ENCODE results near the gene ITGBL1. TPM values are rescaled to one million over a fixed set of nuclear protein-coding genes. Genes with fewer than 3 reads are reported as not detected.

The ITGBL1 gene
- total RNA-seq, 2 experiments from 2014 or later = not detected

DNA sequence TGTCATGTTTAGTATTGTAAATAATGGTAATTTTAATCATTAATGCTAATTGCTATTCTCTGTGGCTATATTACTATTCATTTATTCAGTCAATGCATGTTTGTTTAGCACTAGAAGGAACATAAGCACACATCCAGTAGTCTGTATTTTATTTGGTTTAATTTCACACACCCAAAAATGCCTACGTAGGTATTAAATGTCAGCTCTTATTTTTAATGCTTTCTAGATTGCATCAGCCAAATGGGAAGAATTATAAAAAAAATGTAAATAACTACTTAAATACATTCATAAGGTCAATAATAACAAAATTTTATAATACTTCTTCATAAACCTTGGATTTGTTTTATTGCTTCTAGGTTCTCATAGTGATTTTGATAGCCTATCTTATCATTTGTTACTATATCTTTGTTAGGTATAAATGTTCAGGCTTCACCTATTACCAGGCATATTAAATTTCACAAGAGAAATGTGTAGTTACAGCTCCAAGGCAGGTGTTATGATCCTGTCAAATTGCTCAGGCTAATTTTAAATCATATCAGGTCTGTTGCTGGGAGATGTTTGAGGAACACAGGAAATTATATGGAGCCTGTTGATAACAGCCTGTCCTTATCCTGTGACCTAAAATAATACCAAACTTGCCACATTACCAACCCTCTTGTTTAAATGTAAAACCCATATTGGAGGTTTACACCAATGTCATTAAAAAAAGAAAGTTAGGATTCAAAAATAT lies 34.4 kb downstream of the ITGBL1 start:
- H3K4me1 Mint-ChIP-seq (ENCODE audit: low read depth) = no peaks in the 10 kb centered on the region
- Histone ChIP-seq H3K27me3 (ENCODE audit: control insufficient read depth in 1 of 2, insufficient read depth in 2 of 2, low read length in 2 of 2) (no peaks in the 10 kb centered on the region), H3K4me1 (ENCODE audit: insufficient read depth, low read length) (no peaks in the 10 kb centered on the region), H3K4me3 (ENCODE audit: low read length) (no peak overlapping the region), H3K9me3 (ENCODE audit: control insufficient read depth in 1 of 2, insufficient read depth in 1 of 2, low read length in 2 of 2) (peaks cover 0 to 4% of the 10 kb centered on the region in 2 experiments), H3K36me3 (ENCODE audit: insufficient read depth, low read length) (no peaks in the 10 kb centered on the region), H3K27ac (ENCODE audit: low read depth in 1 of 2, low read length in 2 of 2) (no peak overlapping the region)
- no peak overlapping the region for H3K27ac Mint-ChIP-seq
- POLR2A ChIA-PET = no interaction called here
- CTCF ChIA-PET = no interaction called here
- H3K9me3 Mint-ChIP-seq = no peaks in the 10 kb centered on the region
- no peak for TF ChIP-seq CTCF (IDR thresholded peaks at IDR 0.05)
- DNase-seq = no peak
- no peaks in the 10 kb centered on the region for H3K27me3 Mint-ChIP-seq
- no peak overlapping the region for H3K4me3 Mint-ChIP-seq
- intact Hi-C loops (cut with DNase I, micrococcal nuclease) = no loop called here
- H3K36me3 Mint-ChIP-seq (ENCODE audit: low read depth) = no peaks in the 10 kb centered on the region
- no peak for ATAC-seq (ENCODE audit: poor library complexity)

- no peak for ATAC-seq (ENCODE audit: poor library complexity)
- Histone ChIP-seq H3K4me1 (ENCODE audit: insufficient read depth, low read length) (no peaks in the 10 kb centered on the region), H3K4me3 (ENCODE audit: low read length) (no peak overlapping the region), H3K27ac (ENCODE audit: low read depth in 1 of 2, low read length in 2 of 2) (no peak overlapping the region), H3K36me3 (ENCODE audit: insufficient read depth, low read length) (no peaks in the 10 kb centered on the region), H3K27me3 (ENCODE audit: control insufficient read depth in 1 of 2, insufficient read depth in 2 of 2, low read length in 2 of 2) (no peaks in the 10 kb centered on the region), H3K9me3 (ENCODE audit: control insufficient read depth in 1 of 2, insufficient read depth in 1 of 2, low read length in 2 of 2) (peaks cover 0 to 4% of the 10 kb centered on the region in 2 experiments)
- no peaks in the 10 kb centered on the region for H3K4me1 Mint-ChIP-seq (ENCODE audit: low read depth)
- H3K27ac Mint-ChIP-seq = no peak overlapping the region
- POLR2A ChIA-PET = no interaction called here
- TF ChIP-seq CTCF (IDR thresholded peaks at IDR 0.05) = no peak
- H3K36me3 Mint-ChIP-seq (ENCODE audit: low read depth) = no peaks in the 10 kb centered on the region
- intact Hi-C loops (cut with DNase I, micrococcal nuclease) = no loop called here
- H3K4me3 Mint-ChIP-seq = no peak overlapping the region
- no peaks in the 10 kb centered on the region for H3K9me3 Mint-ChIP-seq
- no peaks in the 10 kb centered on the region for H3K27me3 Mint-ChIP-seq
- CTCF ChIA-PET = no interaction called here
- DNase-seq = no peak
Observed at GRCh38 chr13:101487438-101487830, 35.0 kb downstream of the ITGBL1 start.

GRCh38 chr13:101488734-101489133 lies 36.3 kb downstream of the ITGBL1 start:
- H3K36me3 Mint-ChIP-seq (ENCODE audit: low read depth) = no peaks in the 10 kb centered on the region
- no peaks in the 10 kb centered on the region for H3K9me3 Mint-ChIP-seq
- DNase-seq (no peak), ATAC-seq (ENCODE audit: poor library complexity) (no peak)
- no peak overlapping the region for H3K4me3 Mint-ChIP-seq
- no peak for TF ChIP-seq CTCF (IDR thresholded peaks at IDR 0.05)
- intact Hi-C loops (cut with DNase I, micrococcal nuclease) = no loop called here
- H3K27ac Mint-ChIP-seq = no peak overlapping the region
- no peaks in the 10 kb centered on the region for H3K27me3 ChIP-seq (ENCODE audit: control insufficient read depth in 1 of 2, insufficient read depth in 2 of 2, low read length in 2 of 2)
- no peaks in the 10 kb centered on the region for H3K36me3 ChIP-seq (ENCODE audit: insufficient read depth, low read length)
- peaks cover 0 to 4% of the 10 kb centered on the region in 2 experiments for H3K9me3 ChIP-seq (ENCODE audit: control insufficient read depth in 1 of 2, insufficient read depth in 1 of 2, low read length in 2 of 2)
- H3K27ac ChIP-seq (ENCODE audit: low read depth in 1 of 2, low read length in 2 of 2) = no peak overlapping the region
- POLR2A ChIA-PET = no interaction called here
- CTCF ChIA-PET = no interaction called here
- H3K4me1 Mint-ChIP-seq (ENCODE audit: low read depth) = no peaks in the 10 kb centered on the region
- no peaks in the 10 kb centered on the region for H3K4me1 ChIP-seq (ENCODE audit: insufficient read depth, low read length)
- H3K27me3 Mint-ChIP-seq = peaks cover 5% of the 10 kb centered on the region
- H3K4me3 ChIP-seq (ENCODE audit: low read length) = no peak overlapping the region
